OCI-LY7 (cell line): ENCODE results near the gene ART4. TPM values are rescaled to one million over a fixed set of nuclear protein-coding genes. Genes with fewer than 3 reads are reported as not detected.

Source experiments
- BruUV-seq: library from RNA; stranded (reverse); fragments of 400-500 nt; replicated peaks from 2 replicates; lab custom pipeline; 2021; lab: Mats Ljungman, UMichigan
- CTCF ChIA-PET: fragments of 300-600 bp; sonication (Branson Sonifier 250); formaldehyde crosslinking; loops from one replicate; lab custom pipeline; 2022; ENCODE audit warnings: antibody characterized with exemption; ENCODE audit not compliant: unreplicated experiment; lab: Charles Lee
- POLR2A ChIA-PET: fragments of 300-600 bp; sonication (Branson Sonifier 250); formaldehyde crosslinking; loops from one replicate; lab custom pipeline; 2022; ENCODE audit warnings: antibody characterized with exemption; lab: Charles Lee
- DNase-seq: peaks from one replicate; pipeline ENCODE4 v3.0.0-alpha.2; 2015; ENCODE audit warnings: low spot score
- H2AFZ ChIP-seq: fragments of 200-600 bp; sonication (generic), shearing (Covaris generic); 2 replicates; pipeline ENCODE4 v1.6.1; 2014; ENCODE audit warnings: mild to moderate bottlenecking, antibody characterized with exemption, low read length, moderate library complexity
- H3K27ac ChIP-seq: fragments of 200-600 bp; sonication (generic); 2 replicates; pipeline ENCODE4 v1.5.1; 2014; ENCODE audit warnings: mixed run types, low read depth, mild to moderate bottlenecking, moderate library complexity, low read length, inconsistent platforms; ENCODE audit not compliant: poor library complexity, severe bottlenecking
- H3K36me3 ChIP-seq: fragments of 200-600 bp; sonication (generic); 2 replicates; pipeline ENCODE4 v1.6.1; 2014; ENCODE audit warnings: mild to moderate bottlenecking, antibody characterized with exemption, low read length, moderate library complexity, mixed read lengths; ENCODE audit not compliant: insufficient read depth
- H3K4me1 ChIP-seq: fragments of 200-600 bp; sonication (generic); 2 replicates; pipeline ENCODE4 v1.5.1; 2014; ENCODE audit warnings: mild to moderate bottlenecking, low read length; ENCODE audit not compliant: insufficient read depth, poor library complexity, severe bottlenecking
- H3K4me2 ChIP-seq: fragments of 200-600 bp; sonication (generic); 2 replicates; pipeline ENCODE4 v1.6.1; 2014; ENCODE audit warnings: mild to moderate bottlenecking, low read length
- H3K4me3 ChIP-seq: fragments of 200-600 bp; sonication (generic); 2 replicates; pipeline ENCODE4 v1.5.1; 2014; ENCODE audit warnings: mild to moderate bottlenecking, low read depth, low read length; ENCODE audit not compliant: poor library complexity, severe bottlenecking
- H3K79me2 ChIP-seq: fragments of 200-600 bp; sonication (generic); 2 replicates; pipeline ENCODE4 v1.6.1; 2016; ENCODE audit warnings: low read depth, mild to moderate bottlenecking, low read length, moderate library complexity, mixed read lengths; ENCODE audit not compliant: insufficient read depth
- H3K9me2 ChIP-seq: fragments of 200-600 bp; sonication (generic); 2 replicates; pipeline ENCODE4 v1.6.1; 2016; ENCODE audit warnings: mild to moderate bottlenecking, low read length, mixed read lengths; ENCODE audit not compliant: insufficient read depth
- H3K9me3 ChIP-seq: fragments of 200-600 bp; sonication (generic); 2 replicates; pipeline ENCODE4 v1.6.1; 2014; ENCODE audit warnings: mild to moderate bottlenecking, mixed run types, low read length, mixed read lengths
- H4K20me1 ChIP-seq: fragments of 200-600 bp; sonication (generic); 2 replicates; pipeline ENCODE4 v1.6.1; 2014; ENCODE audit warnings: mild to moderate bottlenecking, antibody characterized with exemption, low read length, moderate library complexity, mixed read lengths; ENCODE audit not compliant: insufficient read depth
- EZH2phosphoT487 ChIP-seq: fragments of 200-600 bp; sonication (generic); IDR thresholded peaks from 2 replicates; pipeline ENCODE4 v1.6.1; 2018; ENCODE audit warnings: low read depth, borderline replicate concordance, mild to moderate bottlenecking, mixed run types, antibody characterized with exemption, low read length, moderate library complexity, mixed read lengths
- intact Hi-C: fragments of 100-400 bp; cut with micrococcal nuclease; formaldehyde crosslinking; loops from one replicate; pipeline ENCODE4 v1.10.0; 2022; ENCODE audit not compliant: unreplicated experiment
- total RNA-seq, 2 experiments: library from RNA; depleted of rRNA in 1 of 2; stranded (reverse); fragments of >200 nt in 1 of 2; shearing (Covaris generic) in 1 of 2; gene quantifications; 2 replicates each; pipeline ENCODE4 v1.2.3, GENCODE V29; 2014 to 2022
- TF ChIP-seq, protein P1 (sequence below): fragments of 200-600 bp; sonication (generic); conservative IDR thresholded peaks from 2 replicates; pipeline ENCODE4 v1.5.1; 2014; ENCODE audit warnings: mild to moderate bottlenecking, antibody characterized with exemption, low read length, moderate library complexity, mixed read lengths

ART4 gene
- total RNA-seq, 2 experiments from 2014 or later, result not detected

DNA sequence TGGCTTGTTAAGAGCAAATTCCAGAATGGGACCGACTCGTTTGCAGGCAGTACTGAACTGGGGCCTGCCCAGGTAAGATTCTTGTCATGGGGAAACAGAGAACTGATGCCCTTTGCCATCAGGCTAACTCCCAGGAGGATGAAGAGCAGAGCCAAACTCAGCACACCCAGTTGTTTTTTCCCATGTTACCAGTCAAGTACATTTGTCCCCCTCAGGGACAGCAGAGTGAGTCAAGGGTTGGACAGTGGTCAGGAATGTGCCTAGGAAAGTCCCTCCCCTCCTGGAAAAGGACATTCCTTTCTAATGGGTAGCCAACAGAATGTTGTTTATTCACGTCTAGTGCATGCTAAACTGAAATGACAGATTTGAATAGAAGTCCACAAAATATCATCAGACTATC lies 1.6 kb downstream of the ART4 start:
- Histone ChIP-seq H3K4me2 (no peak overlapping the region), H4K20me1 (no peaks in the 10 kb centered on the region), H3K4me1 (peaks cover 5% of the 10 kb centered on the region), H3K36me3 (no peaks in the 10 kb centered on the region), H3K4me3 (no peak overlapping the region), H3K9me3 (no peaks in the 10 kb centered on the region), H3K9me2 (no peaks in the 10 kb centered on the region), H2AFZ (no peak overlapping the region), H3K79me2 (no peaks in the 10 kb centered on the region), H3K27ac (no peak overlapping the region)
- DNase-seq, result no peak
- intact Hi-C loops, result loop anchor here (5.0 kb wide), 1 partner anchor 119 kb away; no protein-coding TSS in a partner anchor
- TF ChIP-seq EZH2phosphoT487, result no peak
- TF ChIP-seq, protein P1, sequence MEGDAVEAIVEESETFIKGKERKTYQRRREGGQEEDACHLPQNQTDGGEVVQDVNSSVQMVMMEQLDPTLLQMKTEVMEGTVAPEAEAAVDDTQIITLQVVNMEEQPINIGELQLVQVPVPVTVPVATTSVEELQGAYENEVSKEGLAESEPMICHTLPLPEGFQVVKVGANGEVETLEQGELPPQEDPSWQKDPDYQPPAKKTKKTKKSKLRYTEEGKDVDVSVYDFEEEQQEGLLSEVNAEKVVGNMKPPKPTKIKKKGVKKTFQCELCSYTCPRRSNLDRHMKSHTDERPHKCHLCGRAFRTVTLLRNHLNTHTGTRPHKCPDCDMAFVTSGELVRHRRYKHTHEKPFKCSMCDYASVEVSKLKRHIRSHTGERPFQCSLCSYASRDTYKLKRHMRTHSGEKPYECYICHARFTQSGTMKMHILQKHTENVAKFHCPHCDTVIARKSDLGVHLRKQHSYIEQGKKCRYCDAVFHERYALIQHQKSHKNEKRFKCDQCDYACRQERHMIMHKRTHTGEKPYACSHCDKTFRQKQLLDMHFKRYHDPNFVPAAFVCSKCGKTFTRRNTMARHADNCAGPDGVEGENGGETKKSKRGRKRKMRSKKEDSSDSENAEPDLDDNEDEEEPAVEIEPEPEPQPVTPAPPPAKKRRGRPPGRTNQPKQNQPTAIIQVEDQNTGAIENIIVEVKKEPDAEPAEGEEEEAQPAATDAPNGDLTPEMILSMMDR, result no peak
- BruUV-seq, result no TSS peak
- ChIA-PET POLR2A (interaction anchor here (0.5 to 0.8 kb wide), 2 partner anchors 39 to 1356 kb away, joined by 3 to 4 read pairs; no protein-coding TSS in a partner anchor), CTCF (no interaction called here)

DNA sequence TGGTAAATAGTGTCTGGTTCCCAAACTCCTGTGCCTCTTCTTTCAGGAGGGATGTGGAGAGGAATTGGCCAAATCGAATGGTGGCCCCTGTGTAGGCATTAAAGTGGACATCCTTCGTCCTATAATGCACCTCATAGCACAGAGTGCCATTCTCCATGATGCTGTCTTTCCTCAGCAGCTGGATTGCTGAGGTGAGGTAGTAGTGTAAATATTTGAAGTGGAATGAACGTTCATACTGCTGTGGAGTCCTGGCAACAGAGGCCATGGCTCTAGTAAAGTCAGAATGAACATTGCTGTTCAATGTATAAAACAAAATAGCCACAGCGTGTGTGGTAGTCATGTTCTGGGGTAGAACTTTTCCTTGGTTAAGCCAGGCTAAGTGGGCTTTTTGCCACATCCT lies 2.7 kb downstream of the ART4 start:
- Histone ChIP-seq H3K4me2 (no peak overlapping the region), H3K36me3 (no peaks in the 10 kb centered on the region), H3K4me1 (no peaks in the 10 kb centered on the region), H3K4me3 (no peak overlapping the region), H3K27ac (no peak overlapping the region), H3K9me3 (no peaks in the 10 kb centered on the region), H4K20me1 (no peaks in the 10 kb centered on the region), H3K9me2 (no peaks in the 10 kb centered on the region), H2AFZ (no peak overlapping the region), H3K79me2 (no peaks in the 10 kb centered on the region)
- no peak for DNase-seq
- TF ChIP-seq, protein P1, result no peak
- TF ChIP-seq EZH2phosphoT487, result no peak
- BruUV-seq, result no TSS peak
- CTCF ChIA-PET, result no interaction called here
- intact Hi-C loops, result loop anchor here (5.0 kb wide), 1 partner anchor 118 kb away; no protein-coding TSS in a partner anchor
- POLR2A ChIA-PET, result no interaction called here

DNA sequence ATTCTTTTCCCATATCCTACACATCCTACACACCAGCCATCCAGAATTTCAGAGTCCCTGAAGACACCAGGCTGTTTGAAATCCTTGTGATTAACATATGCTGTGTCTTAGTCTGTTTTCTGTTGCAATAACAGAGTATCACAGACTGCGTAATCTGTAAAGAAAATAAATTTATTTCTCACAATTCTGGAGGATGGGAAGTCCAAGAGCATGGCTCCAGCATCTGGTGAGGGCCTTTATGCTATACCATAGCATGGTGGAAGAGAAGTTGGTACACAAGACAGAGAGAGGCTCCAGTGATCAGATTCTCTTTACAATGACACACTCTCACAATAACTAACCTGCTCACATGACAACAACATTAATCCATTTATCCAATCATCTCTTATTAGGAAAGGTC lies 4.1 kb downstream of the ART4 start:
- Histone ChIP-seq H3K79me2 (no peaks in the 10 kb centered on the region), H3K9me3 (no peaks in the 10 kb centered on the region), H3K9me2 (no peaks in the 10 kb centered on the region), H2AFZ (no peak overlapping the region), H3K4me2 (no peak overlapping the region), H4K20me1 (no peaks in the 10 kb centered on the region), H3K4me1 (no peaks in the 10 kb centered on the region), H3K4me3 (no peak overlapping the region), H3K27ac (no peak overlapping the region), H3K36me3 (no peaks in the 10 kb centered on the region)
- intact Hi-C loops, result no loop called here
- TF ChIP-seq EZH2phosphoT487, result no peak
- TF ChIP-seq, protein P1, result no peak
- DNase-seq, result no peak
- ChIA-PET POLR2A (no interaction called here), CTCF (no interaction called here)
- no TSS peak for BruUV-seq
